ENCODE measurements around the gene ERO1A.

The ERO1A gene

DNA sequence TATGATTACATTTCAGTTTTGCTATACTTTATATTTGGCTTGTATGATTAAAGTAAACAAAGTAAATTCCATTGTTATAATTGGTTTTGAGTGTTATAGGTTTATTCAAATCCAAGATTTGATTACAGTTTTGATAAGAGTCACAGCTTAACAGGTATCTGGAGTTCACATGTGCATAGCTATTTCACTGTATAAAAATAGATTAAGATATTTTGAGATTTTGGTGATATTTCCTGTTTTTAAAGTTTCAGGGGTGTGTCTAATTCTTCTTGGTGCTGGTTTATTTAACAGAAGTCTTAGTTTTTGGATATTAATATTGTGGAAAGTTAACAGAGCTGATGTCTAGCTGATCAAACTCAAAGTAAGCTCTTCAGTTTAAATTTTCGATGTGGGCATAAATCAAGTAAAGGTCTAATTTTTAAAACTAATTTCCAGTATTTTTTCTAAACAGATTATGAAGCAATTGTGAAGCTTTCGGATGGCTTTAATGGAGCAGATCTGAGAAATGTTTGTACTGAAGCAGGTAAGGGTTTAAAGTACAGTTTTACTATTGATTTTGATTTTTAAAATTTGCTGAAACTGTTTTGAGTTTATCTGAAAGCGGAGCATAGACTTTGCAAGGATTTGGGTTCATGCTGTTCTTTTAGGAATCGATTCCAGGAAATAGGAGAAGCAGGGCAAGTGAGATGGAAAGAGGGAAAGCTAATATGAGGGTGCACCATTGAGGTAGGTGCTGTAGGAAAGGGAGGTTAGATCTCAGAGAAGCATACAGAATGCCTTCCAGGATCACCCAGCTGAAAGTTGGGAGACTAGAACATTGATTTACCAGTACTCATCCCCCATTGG, 28.4 kb upstream of the ERO1A start:
- H3K23ac ChIP-seq (ENCODE audit: low read depth, low read length, poor library complexity) = no peak overlapping the region
- H2BK15ac ChIP-seq (ENCODE audit: low read length) = no peak overlapping the region
- peaks cover 25 to 99% of the 10 kb centered on the region in 2 donors for H3K36me3 ChIP-seq (replicated peaks in 1 of 2; ENCODE audit: control insufficient read depth in 2 of 2, insufficient read depth in 2 of 2, low read length in 2 of 2)
- no peak for DNase-seq (ENCODE audit: low spot score)
- H2AFZ ChIP-seq (ENCODE audit: low read length) = no peak overlapping the region
- H3K4me3 ChIP-seq (ENCODE audit: low read length in 2 of 2) = no peak overlapping the region
- no peaks in the 10 kb centered on the region for H3K9me3 ChIP-seq (replicated peaks in 1 of 2; ENCODE audit: control insufficient read depth in 2 of 2, insufficient read depth in 1 of 2, low read depth in 1 of 2, low read length in 2 of 2)
- H2BK12ac ChIP-seq (ENCODE audit: low read length) = no peak overlapping the region
- no CpG with 5 or more reads among the region's 4 CpGs for WGBS, 2 donors (ENCODE audit: extremely low coverage in 2 of 2, insufficient read length in 2 of 2, insufficient replicate concordance in 1 of 2)
- no peak overlapping the region for H3K9ac ChIP-seq (ENCODE audit: low read depth, low read length, poor library complexity)
- no peak overlapping the region for H3K4ac ChIP-seq (ENCODE audit: low read length)
- H3K4me2 ChIP-seq (ENCODE audit: insufficient read depth, low read length, poor library complexity, severe bottlenecking) = no peak overlapping the region
- H3K27me3 ChIP-seq (ENCODE audit: control insufficient read depth in 3 of 3, insufficient read depth in 3 of 3, low read depth in 1 of 3, low read length in 3 of 3) = no peaks in the 10 kb centered on the region
- no peak overlapping the region for H2BK5ac ChIP-seq (ENCODE audit: low read length)
- no peak overlapping the region for H3K18ac ChIP-seq (ENCODE audit: low read length)
- no peak overlapping the region for H2AK5ac ChIP-seq (ENCODE audit: low read depth, low read length)
- no peak overlapping the region for H2BK120ac ChIP-seq (ENCODE audit: low read depth, low read length)
- H4K91ac ChIP-seq (ENCODE audit: low read depth, low read length, poor library complexity) = no peak overlapping the region
- no peak overlapping the region for H3K27ac ChIP-seq (replicated peaks; ENCODE audit: low read length)
- no peaks in the 10 kb centered on the region for H3K79me1 ChIP-seq (ENCODE audit: low read depth, low read length)
- H3K4me1 ChIP-seq (ENCODE audit: control insufficient read depth in 2 of 2, insufficient read depth in 1 of 2, low read depth in 1 of 2, low read length in 2 of 2) = no peaks in the 10 kb centered on the region
- H3K14ac ChIP-seq (ENCODE audit: low read length) = no peak overlapping the region
- no peak overlapping the region for H4K8ac ChIP-seq (ENCODE audit: low read depth, low read length)

DNA sequence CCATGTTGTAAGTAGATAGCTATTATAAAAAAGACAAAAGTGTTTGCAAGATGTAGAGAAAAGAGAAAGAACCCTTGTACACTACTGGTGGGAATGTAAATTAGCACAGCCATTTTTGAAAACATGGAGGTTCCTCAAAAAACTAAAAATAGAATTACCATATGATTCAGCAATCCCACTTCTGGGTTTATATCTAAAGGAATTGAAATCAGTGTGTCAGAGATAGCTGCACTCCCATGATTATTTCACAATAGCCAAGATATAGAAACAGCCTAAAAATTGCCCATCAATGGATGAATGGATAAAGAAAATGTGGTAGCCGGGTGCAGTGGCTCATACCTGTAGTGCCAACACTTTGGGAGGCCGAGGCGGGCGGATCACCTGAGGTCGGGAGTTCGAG, 20.8 kb upstream of the ERO1A start:
- Histone ChIP-seq H3K4me1 (ENCODE audit: control insufficient read depth in 2 of 2, insufficient read depth in 1 of 2, low read depth in 1 of 2, low read length in 2 of 2) (no peaks in the 10 kb centered on the region), H3K9ac (ENCODE audit: low read depth, low read length, poor library complexity) (no peak overlapping the region), H2BK15ac (ENCODE audit: low read length) (no peak overlapping the region), H3K79me1 (ENCODE audit: low read depth, low read length) (peaks cover 2% of the 10 kb centered on the region), H2BK5ac (ENCODE audit: low read length) (no peak overlapping the region), H3K27ac (replicated peaks; ENCODE audit: low read length) (no peak overlapping the region), H3K23ac (ENCODE audit: low read depth, low read length, poor library complexity) (no peak overlapping the region), H3K18ac (ENCODE audit: low read length) (no peak overlapping the region), H3K4ac (ENCODE audit: low read length) (no peak overlapping the region), H2BK120ac (ENCODE audit: low read depth, low read length) (no peak overlapping the region), H2BK12ac (ENCODE audit: low read length) (no peak overlapping the region), H3K9me3 (replicated peaks in 1 of 2; ENCODE audit: control insufficient read depth in 2 of 2, insufficient read depth in 1 of 2, low read depth in 1 of 2, low read length in 2 of 2) (no peaks in the 10 kb centered on the region), H3K36me3 (replicated peaks in 1 of 2; ENCODE audit: control insufficient read depth in 2 of 2, insufficient read depth in 2 of 2, low read length in 2 of 2) (peaks cover 20 to 100% of the 10 kb centered on the region in 2 donors), H2AFZ (ENCODE audit: low read length) (no peak overlapping the region), H4K91ac (ENCODE audit: low read depth, low read length, poor library complexity) (no peak overlapping the region), H4K8ac (ENCODE audit: low read depth, low read length) (no peak overlapping the region), H3K27me3 (ENCODE audit: control insufficient read depth in 3 of 3, insufficient read depth in 3 of 3, low read depth in 1 of 3, low read length in 3 of 3) (no peaks in the 10 kb centered on the region), H3K4me3 (ENCODE audit: low read length in 2 of 2) (no peak overlapping the region), H3K4me2 (ENCODE audit: insufficient read depth, low read length, poor library complexity, severe bottlenecking) (no peak overlapping the region), H3K14ac (ENCODE audit: low read length) (no peak overlapping the region), H2AK5ac (ENCODE audit: low read depth, low read length) (no peak overlapping the region)
- WGBS, 2 donors (ENCODE audit: extremely low coverage in 2 of 2, insufficient read length in 2 of 2, insufficient replicate concordance in 1 of 2) = no CpG with 5 or more reads among the region's 6 CpGs
- no peak for DNase-seq (ENCODE audit: low spot score)

DNA sequence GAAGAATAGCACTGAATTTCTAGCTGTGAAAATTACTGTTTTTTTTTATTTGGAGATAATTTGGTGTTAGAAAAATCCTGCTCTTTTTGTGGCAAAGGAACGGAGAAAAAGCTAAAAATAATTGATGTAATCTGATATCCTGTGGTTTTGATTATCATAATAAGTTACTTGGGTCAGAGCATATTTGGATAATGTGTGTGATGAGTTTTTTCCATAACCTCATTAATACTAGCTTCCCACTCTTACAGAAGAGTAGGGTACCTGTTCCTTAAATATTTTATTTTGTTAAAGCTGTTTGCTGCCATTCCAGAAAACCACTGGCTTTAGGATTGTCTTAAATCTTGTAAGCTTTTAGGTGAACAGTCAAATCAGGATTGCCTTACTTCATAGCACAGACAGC, 16.3 kb upstream of the ERO1A start:
- Histone ChIP-seq H3K9ac (ENCODE audit: low read depth, low read length, poor library complexity) (no peak overlapping the region), H2BK120ac (ENCODE audit: low read depth, low read length) (no peak overlapping the region), H4K91ac (ENCODE audit: low read depth, low read length, poor library complexity) (no peak overlapping the region), H3K36me3 (replicated peaks in 1 of 2; ENCODE audit: control insufficient read depth in 2 of 2, insufficient read depth in 2 of 2, low read length in 2 of 2) (peaks cover 19 to 86% of the 10 kb centered on the region in 2 donors), H4K8ac (ENCODE audit: low read depth, low read length) (no peak overlapping the region), H3K4ac (ENCODE audit: low read length) (no peak overlapping the region), H3K4me3 (ENCODE audit: low read length in 2 of 2) (no peak overlapping the region), H3K79me1 (ENCODE audit: low read depth, low read length) (peaks cover 4% of the 10 kb centered on the region), H2AFZ (ENCODE audit: low read length) (no peak overlapping the region), H3K18ac (ENCODE audit: low read length) (no peak overlapping the region), H3K27me3 (ENCODE audit: control insufficient read depth in 3 of 3, insufficient read depth in 3 of 3, low read depth in 1 of 3, low read length in 3 of 3) (no peaks in the 10 kb centered on the region), H3K27ac (replicated peaks; ENCODE audit: low read length) (no peak overlapping the region), H2AK5ac (ENCODE audit: low read depth, low read length) (no peak overlapping the region), H2BK15ac (ENCODE audit: low read length) (no peak overlapping the region), H3K14ac (ENCODE audit: low read length) (no peak overlapping the region), H3K9me3 (replicated peaks in 1 of 2; ENCODE audit: control insufficient read depth in 2 of 2, insufficient read depth in 1 of 2, low read depth in 1 of 2, low read length in 2 of 2) (no peaks in the 10 kb centered on the region), H2BK12ac (ENCODE audit: low read length) (no peak overlapping the region), H3K4me1 (ENCODE audit: control insufficient read depth in 2 of 2, insufficient read depth in 1 of 2, low read depth in 1 of 2, low read length in 2 of 2) (peaks cover 0 to 7% of the 10 kb centered on the region in 2 donors), H2BK5ac (ENCODE audit: low read length) (no peak overlapping the region), H3K23ac (ENCODE audit: low read depth, low read length, poor library complexity) (no peak overlapping the region), H3K4me2 (ENCODE audit: insufficient read depth, low read length, poor library complexity, severe bottlenecking) (no peak overlapping the region)
- no peak for DNase-seq (ENCODE audit: low spot score)
- no CpG with 5 or more reads among the region's 1 CpG for WGBS, 2 donors (ENCODE audit: extremely low coverage in 2 of 2, insufficient read length in 2 of 2, insufficient replicate concordance in 1 of 2)

DNA sequence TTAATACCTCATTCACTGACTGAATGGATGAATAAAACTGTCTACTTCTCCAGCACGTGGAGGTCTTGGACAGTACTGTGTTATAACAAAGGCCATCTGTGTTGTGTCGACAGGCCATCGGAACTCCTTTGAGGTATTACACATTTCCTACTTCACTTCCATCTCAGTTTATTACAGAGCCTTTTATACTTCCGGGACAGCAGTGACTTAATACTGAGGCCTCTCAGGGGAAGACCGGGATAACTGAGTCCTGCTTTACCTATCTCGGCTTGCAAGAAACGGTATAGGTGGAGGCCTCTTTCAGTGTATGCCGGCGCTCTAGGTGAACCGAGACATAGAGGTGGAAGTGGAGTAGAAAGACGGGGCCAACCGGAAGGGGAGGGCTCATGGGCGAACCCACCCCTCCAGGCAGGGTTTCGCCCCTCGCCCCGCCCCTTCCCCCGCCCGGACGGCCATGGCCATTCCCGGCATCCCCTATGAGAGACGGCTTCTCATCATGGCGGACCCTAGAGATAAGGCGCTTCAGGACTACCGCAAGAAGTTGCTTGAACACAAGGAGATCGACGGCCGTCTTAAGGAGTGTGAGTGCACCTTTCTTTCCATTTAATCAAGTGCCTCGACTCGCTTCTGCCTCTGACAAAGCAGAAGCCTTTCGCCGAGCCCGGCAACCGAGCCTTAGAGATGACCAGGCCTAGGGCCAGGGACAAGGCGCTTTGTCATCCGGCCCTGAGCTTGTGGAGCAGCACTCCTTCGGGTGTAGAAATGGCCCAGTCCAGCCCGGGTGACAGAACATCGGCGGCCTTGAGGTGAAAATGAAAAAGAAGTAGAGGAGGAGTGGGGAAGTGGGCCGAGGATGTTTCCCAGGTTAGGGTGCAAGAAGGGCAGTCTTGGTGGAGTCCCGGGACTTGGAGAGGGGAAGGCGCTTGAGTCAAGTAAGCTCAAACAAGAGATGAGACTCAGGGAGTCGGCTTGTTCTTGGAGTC, 11.7 kb upstream of the ERO1A start, which contains the start of gene PSMC6:
PSMC6 (plus strand) TSS at position 477 of the 983 bp plus-strand sequence; CDS start at position 497, 20 bp downstream.
- Histone ChIP-seq H3K27ac (replicated peaks; ENCODE audit: low read length) (peak within 1 kb of the TSS; percentile 14), H3K4me1 (ENCODE audit: control insufficient read depth in 2 of 2, insufficient read depth in 1 of 2, low read depth in 1 of 2, low read length in 2 of 2) (peaks cover 0 to 10% of the 10 kb centered on the region in 2 donors)

More for the DNA sequence above, 11.7 kb upstream of the ERO1A start, which contains the start of gene PSMC6:
- Histone ChIP-seq H3K79me1 (ENCODE audit: low read depth, low read length) (peaks cover 4% of the 10 kb centered on the region), H3K9ac (ENCODE audit: low read depth, low read length, poor library complexity) (peak within 1 kb of the TSS; percentile 92), H3K36me3 (replicated peaks in 1 of 2; ENCODE audit: control insufficient read depth in 2 of 2, insufficient read depth in 2 of 2, low read length in 2 of 2) (peaks cover 5 to 39% of the 10 kb centered on the region in 2 donors), H2BK15ac (ENCODE audit: low read length) (no peak within 1 kb of the TSS), H3K18ac (ENCODE audit: low read length) (peak within 1 kb of the TSS; percentile 61), H2AFZ (ENCODE audit: low read length) (peak within 1 kb of the TSS; percentile 84), H3K14ac (ENCODE audit: low read length) (no peak within 1 kb of the TSS), H2BK5ac (ENCODE audit: low read length) (no peak within 1 kb of the TSS), H2BK120ac (ENCODE audit: low read depth, low read length) (no peak within 1 kb of the TSS), H2BK12ac (ENCODE audit: low read length) (no peak within 1 kb of the TSS), H3K4me2 (ENCODE audit: insufficient read depth, low read length, poor library complexity, severe bottlenecking) (peak within 1 kb of the TSS; percentile 60), H2AK5ac (ENCODE audit: low read depth, low read length) (no peak within 1 kb of the TSS), H3K27me3 (ENCODE audit: control insufficient read depth in 3 of 3, insufficient read depth in 3 of 3, low read depth in 1 of 3, low read length in 3 of 3) (no peaks in the 10 kb centered on the region), H4K8ac (ENCODE audit: low read depth, low read length) (no peak within 1 kb of the TSS), H3K23ac (ENCODE audit: low read depth, low read length, poor library complexity) (peak within 1 kb of the TSS; percentile 29), H3K9me3 (replicated peaks in 1 of 2; ENCODE audit: control insufficient read depth in 2 of 2, insufficient read depth in 1 of 2, low read depth in 1 of 2, low read length in 2 of 2) (no peaks in the 10 kb centered on the region), H3K4me3 (ENCODE audit: low read length in 2 of 2) (peak within 1 kb of the TSS; percentile 77 to 95), H4K91ac (ENCODE audit: low read depth, low read length, poor library complexity) (no peak within 1 kb of the TSS), H3K4ac (ENCODE audit: low read length) (no peak within 1 kb of the TSS)
- peak; percentile 80 for DNase-seq (ENCODE audit: low spot score)
- WGBS, 2 donors (ENCODE audit: extremely low coverage in 2 of 2, insufficient read length in 2 of 2, insufficient replicate concordance in 1 of 2) = no CpG with 5 or more reads among the region's 43 CpGs

Measured in neuronal stem cell (in vitro differentiated cells).